Activated naive CD4-positive, alpha-beta T cell treated with anti-CD3 and anti-CD28 coated beads, Interleukin-2, amount 50 U/mL, for 24 hours (primary cell): ENCODE data around the gene RPS6KB2.
"Not testable (repeated sequence)": the region's sequence is repeated elsewhere in the genome, so short reads cannot be mapped to it uniquely, and the experiment has no call there.

Source experiments
- H3K27ac Mint-ChIP-seq: one replicate; pipeline ENCODE4 v1.8.0; 2021; ENCODE audit warnings: mild to moderate bottlenecking, mixed read lengths
- H3K27me3 Mint-ChIP-seq: one replicate; pipeline ENCODE4 v1.8.0; 2021; ENCODE audit warnings: mixed read lengths
- H3K36me3 Mint-ChIP-seq: one replicate; pipeline ENCODE4 v1.8.0; 2021; ENCODE audit warnings: mixed read lengths
- H3K4me1 Mint-ChIP-seq: one replicate; pipeline ENCODE4 v1.8.0; 2021; ENCODE audit warnings: mixed read lengths
- H3K4me3 Mint-ChIP-seq: one replicate; pipeline ENCODE4 v1.8.0; 2021; ENCODE audit warnings: mild to moderate bottlenecking, mixed read lengths
- H3K9me3 Mint-ChIP-seq: one replicate; pipeline ENCODE4 v1.8.0; 2021; ENCODE audit warnings: mixed read lengths

RPS6KB2 gene

DNA sequence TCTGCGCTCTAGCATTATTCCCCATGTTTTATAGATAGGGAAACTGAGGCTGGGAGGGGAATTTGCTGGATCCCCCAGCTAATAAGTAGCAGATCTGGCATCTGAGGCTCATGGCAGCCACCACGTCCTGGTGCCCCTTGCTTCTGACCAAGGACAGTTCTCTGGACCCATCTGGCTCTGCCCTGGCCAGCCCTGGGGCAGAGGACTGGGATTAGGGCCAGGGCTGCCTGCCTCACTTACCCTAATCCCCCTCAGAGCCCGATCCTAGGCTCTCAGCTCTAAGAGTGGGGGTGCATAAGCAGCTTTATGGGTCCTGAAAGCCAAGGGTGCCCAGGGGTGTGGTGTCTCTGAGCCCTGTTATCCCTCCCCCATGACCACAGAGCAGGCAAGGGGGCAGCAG, 26.8 kb downstream of the RPS6KB2 start, which contains the start of gene CABP4:
CABP4 (plus strand) TSS at position 301 of the 400 bp plus-strand sequence; CDS start at position 371, 70 bp downstream.
- Mint-ChIP-seq H3K9me3 (no peaks in the 10 kb centered on the region), H3K27me3 (no peaks in the 10 kb centered on the region), H3K36me3 (no peaks in the 10 kb centered on the region), H3K27ac (no peak within 1 kb of the TSS), H3K4me1 (peaks cover 10% of the 10 kb centered on the region), H3K4me3 (no peak within 1 kb of the TSS)

DNA sequence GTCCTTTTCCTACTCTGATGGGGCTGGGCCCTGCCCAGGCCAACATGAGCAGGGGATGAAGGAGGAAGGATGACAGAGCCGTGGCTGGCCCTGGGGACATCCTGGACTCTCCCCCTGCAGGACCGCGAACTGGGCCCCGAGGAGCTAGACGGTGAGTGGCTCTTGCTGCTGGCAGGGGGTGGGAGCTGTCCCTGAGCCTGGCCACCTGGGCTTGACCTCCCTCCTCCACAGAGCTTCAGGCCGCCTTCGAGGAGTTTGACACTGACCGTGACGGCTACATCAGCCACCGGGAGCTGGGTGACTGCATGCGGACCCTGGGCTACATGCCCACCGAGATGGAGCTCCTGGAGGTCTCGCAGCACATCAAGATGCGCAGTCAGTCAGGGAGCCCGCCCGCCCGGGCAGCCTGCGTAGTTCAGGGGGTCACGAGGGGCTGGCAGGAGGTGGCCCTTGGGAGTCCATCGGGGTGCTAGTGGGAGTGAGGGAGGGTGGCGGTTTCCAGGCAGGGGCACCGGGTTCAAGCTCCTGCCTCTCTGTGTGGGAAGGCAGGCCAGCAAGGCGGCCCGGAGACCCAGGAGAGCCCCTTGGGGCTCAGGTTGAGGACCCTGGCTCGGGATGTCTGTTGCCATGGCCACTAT, 27.9 kb downstream of the RPS6KB2 start:
- H3K9me3 Mint-ChIP-seq, result no peaks in the 10 kb centered on the region
- H3K36me3 Mint-ChIP-seq, result no peaks in the 10 kb centered on the region
- H3K27ac Mint-ChIP-seq, result no peak overlapping the region
- H3K27me3 Mint-ChIP-seq, result no peaks in the 10 kb centered on the region
- H3K4me1 Mint-ChIP-seq, result peaks cover 4% of the 10 kb centered on the region
- H3K4me3 Mint-ChIP-seq, result no peak overlapping the region

DNA sequence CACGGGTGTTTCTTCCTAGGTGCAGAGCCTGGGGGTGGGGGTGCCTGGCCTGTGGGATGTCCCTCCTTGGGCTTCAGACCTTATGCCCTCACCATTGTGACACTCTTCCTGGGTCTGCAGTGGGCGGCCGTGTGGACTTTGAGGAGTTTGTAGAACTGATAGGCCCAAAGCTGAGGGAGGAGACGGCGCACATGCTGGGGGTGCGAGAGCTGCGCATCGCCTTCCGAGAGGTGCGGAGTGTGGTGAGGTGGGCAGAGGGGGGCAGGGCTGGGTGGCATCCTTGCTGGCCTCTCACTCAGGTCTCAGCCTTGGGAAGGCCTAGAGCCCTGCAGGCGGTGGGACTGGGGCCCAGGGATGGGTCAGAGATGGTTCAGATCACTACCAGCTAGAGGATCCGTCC, 29.2 kb downstream of the RPS6KB2 start:
- H3K4me1 Mint-ChIP-seq, result peaks cover 4% of the 10 kb centered on the region
- no peak overlapping the region for H3K4me3 Mint-ChIP-seq
- no peak overlapping the region for H3K27ac Mint-ChIP-seq

DNA sequence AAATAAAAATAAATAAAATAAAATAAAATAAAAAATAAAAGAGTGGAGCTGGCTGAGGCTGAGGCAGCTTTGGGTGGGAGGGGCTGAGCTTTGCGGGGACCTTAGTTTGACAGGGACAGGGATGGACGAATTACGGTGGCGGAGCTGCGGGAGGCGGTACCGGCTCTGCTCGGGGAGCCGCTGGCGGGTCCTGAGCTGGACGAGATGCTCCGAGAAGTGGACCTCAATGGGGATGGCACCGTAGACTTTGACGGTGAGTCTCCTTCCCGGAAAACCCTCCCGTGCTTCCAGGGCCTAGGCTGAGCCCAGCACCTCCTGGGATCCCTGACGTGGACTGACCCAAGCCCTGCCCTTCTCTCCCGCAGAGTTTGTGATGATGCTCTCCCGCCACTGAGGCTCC, 30.0 kb downstream of the RPS6KB2 start:
- peaks cover 4% of the 10 kb centered on the region for H3K4me1 Mint-ChIP-seq
- no peak overlapping the region for H3K4me3 Mint-ChIP-seq
- no peak overlapping the region for H3K27ac Mint-ChIP-seq
- H3K9me3 Mint-ChIP-seq, result no peaks in the 10 kb centered on the region
- H3K27me3 Mint-ChIP-seq, result no peaks in the 10 kb centered on the region
- H3K36me3 Mint-ChIP-seq, result no peaks in the 10 kb centered on the region

More for the DNA sequence above, 29.2 kb downstream of the RPS6KB2 start:
- H3K9me3 Mint-ChIP-seq, result no peaks in the 10 kb centered on the region
- no peaks in the 10 kb centered on the region for H3K27me3 Mint-ChIP-seq
- no peaks in the 10 kb centered on the region for H3K36me3 Mint-ChIP-seq

DNA sequence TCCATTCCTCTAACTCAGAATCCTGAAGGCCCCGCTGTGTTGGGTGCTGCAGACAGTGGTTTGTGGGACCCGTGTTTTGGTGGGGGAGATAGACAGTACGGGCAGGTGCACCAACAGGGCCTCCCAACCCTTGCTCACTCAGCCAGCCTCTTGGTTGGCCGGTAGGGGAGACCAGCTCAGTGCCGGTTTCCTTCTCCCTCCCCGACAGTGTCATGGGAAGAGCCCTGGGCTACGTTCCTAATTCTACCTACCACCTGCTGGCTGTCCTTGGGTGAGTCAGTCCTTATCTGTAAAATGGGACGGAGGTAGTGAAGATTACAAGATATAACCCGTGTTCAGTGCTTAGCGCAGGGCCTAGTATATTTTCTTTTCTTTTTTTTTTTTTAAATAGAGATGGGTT, 34.9 kb downstream of the RPS6KB2 start:
- Mint-ChIP-seq H3K9me3 (no peaks in the 10 kb centered on the region), H3K4me3 (no peak overlapping the region), H3K27me3 (no peaks in the 10 kb centered on the region), H3K4me1 (peaks cover 27% of the 10 kb centered on the region), H3K36me3 (no peaks in the 10 kb centered on the region), H3K27ac (peak overlapping the region; percentile 30)

DNA sequence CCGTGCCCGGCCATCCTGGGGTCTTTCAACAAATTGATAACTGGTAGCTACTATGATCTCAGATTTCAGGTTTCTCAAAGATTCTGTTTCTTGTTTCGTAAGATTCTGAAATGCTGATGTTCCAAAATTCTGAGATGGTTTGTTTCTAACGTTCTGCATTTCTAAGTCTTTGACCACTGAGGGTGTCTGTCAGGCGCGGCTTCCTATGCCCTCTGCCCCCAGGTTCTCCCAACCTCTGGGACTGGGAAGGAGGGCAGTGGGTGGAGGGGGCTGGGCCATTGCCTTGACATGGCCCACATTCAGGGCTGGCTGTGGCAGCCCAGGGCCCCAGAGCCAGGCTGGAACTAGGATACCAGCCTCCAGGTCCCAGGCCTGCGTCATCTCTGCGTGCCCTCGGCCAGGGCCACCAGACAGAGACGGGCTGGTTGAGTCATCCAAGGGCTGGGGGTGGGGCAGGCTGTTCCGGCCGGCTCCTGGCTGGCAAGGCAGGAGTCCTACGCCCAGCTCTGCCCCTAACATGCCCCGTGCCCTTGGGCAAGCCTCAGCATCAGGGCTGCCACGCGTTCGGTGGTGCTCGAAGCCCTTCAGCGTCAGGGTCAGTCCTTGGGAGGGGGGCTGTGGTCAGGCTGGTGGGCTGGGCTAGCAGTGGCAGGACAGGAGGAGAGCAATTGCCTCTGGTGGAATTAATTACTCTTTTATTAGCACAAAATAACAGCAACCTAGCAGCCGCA, 35.6 kb downstream of the RPS6KB2 start:
- peak overlapping the region; percentile 83 for H3K27ac Mint-ChIP-seq
- peaks cover 31% of the 10 kb centered on the region for H3K4me1 Mint-ChIP-seq
- H3K36me3 Mint-ChIP-seq, result no peaks in the 10 kb centered on the region
- no peaks in the 10 kb centered on the region for H3K27me3 Mint-ChIP-seq
- H3K9me3 Mint-ChIP-seq, result no peaks in the 10 kb centered on the region
- H3K4me3 Mint-ChIP-seq, result peak overlapping the region; percentile 84

DNA sequence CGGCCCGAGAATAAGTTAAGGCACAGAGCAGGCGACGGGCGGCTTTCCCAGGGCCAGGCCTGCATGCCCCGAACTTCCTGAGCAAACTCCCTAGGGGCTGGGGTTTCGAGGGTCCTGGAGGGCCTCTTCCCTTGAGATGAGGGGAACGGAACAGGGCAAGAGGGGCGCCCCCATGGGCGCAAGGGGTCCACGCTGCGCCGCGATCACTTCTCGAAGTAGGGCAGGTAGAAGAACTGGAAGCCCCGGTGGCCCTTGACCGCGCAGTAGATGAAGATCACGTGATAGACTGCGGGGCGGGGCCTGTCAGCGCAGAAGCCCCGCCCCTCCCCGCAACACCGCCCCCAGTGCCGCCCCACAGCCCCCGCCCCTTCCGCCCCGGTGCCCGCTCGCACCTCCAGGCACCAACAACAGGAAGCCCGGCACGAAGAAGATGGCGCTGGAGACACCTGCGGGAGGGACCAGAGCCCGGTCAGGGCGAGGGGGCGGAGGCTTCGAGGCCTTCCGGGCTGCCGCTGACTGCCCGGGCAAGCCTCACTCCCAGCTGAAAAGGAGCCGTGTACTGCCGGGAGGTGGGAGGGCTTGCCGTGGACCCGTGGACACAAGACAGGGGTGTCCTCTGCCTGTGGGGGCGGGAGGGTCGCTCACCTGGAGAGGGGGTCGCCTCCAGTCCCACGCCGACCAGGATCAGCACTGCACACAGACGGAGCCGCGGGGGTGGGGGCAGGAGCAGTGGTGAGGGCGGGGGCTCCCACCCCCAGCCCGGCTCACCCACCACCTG, 36.3 kb downstream of the RPS6KB2 start:
- no peaks in the 10 kb centered on the region for H3K36me3 Mint-ChIP-seq
- H3K4me3 Mint-ChIP-seq, result peak overlapping the region; percentile 84
- H3K4me1 Mint-ChIP-seq, result peaks cover 31% of the 10 kb centered on the region
- peak overlapping the region; percentile 90 for H3K27ac Mint-ChIP-seq
- H3K27me3 Mint-ChIP-seq, result no peaks in the 10 kb centered on the region
- H3K9me3 Mint-ChIP-seq, result no peaks in the 10 kb centered on the region

DNA sequence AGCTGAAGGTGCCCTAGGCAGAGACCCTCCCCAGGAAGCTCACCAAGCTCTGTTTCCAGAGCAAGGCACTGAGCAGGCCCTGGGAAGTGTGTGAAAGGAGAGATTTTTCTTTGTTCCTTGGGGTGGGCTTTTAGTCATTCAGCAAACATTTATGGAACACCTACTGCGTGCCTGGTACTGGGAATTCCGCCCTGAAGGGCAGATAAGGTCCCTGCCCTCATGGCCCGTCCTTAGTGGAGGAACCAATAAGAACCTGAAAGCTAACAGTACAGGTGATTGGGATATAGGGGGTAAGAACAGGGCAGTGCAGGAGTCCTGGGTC, 36.9 kb downstream of the RPS6KB2 start:
- H3K27ac Mint-ChIP-seq, result peak overlapping the region; percentile 90
- H3K9me3 Mint-ChIP-seq, result no peaks in the 10 kb centered on the region
- H3K36me3 Mint-ChIP-seq, result no peaks in the 10 kb centered on the region
- H3K27me3 Mint-ChIP-seq, result no peaks in the 10 kb centered on the region
- H3K4me1 Mint-ChIP-seq, result peaks cover 27% of the 10 kb centered on the region
- H3K4me3 Mint-ChIP-seq, result peak overlapping the region; percentile 84

DNA sequence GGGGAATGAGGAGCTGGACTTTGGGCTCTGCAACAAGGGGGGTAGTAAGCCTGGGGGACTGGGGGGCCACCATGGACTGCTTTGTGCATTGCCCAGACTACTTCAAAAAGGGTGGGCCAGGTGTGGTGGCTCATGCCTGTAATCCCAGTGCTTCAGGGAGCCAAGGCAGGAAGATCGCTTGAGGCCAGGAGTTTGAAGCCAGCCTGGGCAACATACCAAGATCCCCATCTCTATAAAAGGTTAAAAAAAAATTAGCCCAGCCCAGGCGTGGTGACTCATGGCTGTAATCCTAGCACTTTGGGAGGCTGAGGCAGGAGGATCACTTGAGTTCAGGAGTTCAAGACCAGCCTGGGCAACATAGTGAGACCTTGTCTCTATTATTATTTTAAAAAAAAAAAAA, 37.2 kb downstream of the RPS6KB2 start:
- Mint-ChIP-seq H3K4me1 (peaks cover 27% of the 10 kb centered on the region), H3K4me3 (peak overlapping the region; percentile 84), H3K27ac (peak overlapping the region; percentile 90)
- H3K9me3 Mint-ChIP-seq, H3K27me3 Mint-ChIP-seq, H3K36me3 Mint-ChIP-seq: not testable (repeated sequence)

DNA sequence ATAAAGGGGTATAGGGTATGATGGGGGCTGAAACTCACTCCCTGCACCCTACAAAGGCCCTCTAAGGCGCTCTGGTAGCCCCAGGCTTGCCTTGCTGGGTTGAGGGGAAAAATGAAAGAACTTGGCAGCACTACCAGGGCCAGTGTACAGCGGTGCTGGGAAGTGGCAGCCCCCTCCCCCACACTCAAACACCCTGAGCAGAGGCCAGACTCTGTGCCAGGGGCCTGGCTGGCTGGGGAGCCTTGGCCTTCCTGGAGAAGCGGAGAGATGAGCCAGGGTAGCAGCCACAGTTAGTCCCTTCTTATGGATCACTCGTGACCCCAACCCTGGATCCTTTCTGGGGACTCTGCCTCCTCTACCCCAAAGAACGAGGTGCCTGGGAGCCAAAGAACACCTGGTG, 38.1 kb downstream of the RPS6KB2 start:
- H3K9me3 Mint-ChIP-seq, result no peaks in the 10 kb centered on the region
- no peak overlapping the region for H3K4me3 Mint-ChIP-seq
- no peaks in the 10 kb centered on the region for H3K27me3 Mint-ChIP-seq
- H3K27ac Mint-ChIP-seq, result no peak overlapping the region
- H3K36me3 Mint-ChIP-seq, result no peaks in the 10 kb centered on the region
- peaks cover 28% of the 10 kb centered on the region for H3K4me1 Mint-ChIP-seq

DNA sequence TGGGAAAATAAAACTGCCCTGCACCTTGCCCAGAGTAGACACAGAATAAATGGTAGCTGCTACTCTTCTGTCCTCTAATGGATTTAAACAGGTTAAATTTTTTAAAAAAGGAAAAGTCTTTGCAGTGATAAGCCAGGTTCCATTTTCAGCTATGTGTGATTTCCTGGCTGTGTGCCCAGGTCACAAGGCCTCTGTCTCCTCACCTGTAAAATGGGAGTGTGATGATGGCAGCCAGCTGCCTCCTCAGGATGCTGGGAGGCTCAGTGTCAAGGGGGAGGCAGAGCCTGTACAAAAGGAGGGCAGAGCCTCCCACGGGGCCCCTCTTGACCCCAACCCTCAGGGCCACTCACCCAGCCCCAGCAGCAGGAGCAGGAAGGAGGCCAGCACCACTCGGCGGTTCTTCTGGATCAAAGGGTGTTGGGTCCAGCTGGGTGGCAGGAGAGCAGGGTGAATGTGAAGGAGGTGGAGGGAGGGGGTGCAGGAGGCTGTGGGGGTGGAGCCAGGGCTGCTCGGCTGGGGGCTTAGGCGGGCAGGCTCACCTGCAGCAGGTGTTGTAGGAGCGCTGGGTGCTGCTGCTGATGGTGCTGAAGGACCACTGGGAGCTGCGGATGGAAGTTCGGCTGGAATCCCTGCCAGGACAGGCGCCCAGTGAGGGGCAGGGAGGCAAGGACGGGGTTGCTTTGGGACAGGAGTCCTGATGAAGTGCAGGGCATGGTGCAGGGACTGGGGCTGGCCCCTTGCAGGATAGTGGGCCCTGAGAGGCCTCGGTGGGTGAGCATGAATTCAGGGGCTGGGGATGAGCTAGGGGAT, 38.9 kb downstream of the RPS6KB2 start:
- Mint-ChIP-seq H3K4me3 (peak overlapping the region; percentile 92), H3K36me3 (no peaks in the 10 kb centered on the region), H3K27ac (peak overlapping the region; percentile 74), H3K4me1 (peaks cover 30% of the 10 kb centered on the region), H3K27me3 (no peaks in the 10 kb centered on the region), H3K9me3 (no peaks in the 10 kb centered on the region)

DNA sequence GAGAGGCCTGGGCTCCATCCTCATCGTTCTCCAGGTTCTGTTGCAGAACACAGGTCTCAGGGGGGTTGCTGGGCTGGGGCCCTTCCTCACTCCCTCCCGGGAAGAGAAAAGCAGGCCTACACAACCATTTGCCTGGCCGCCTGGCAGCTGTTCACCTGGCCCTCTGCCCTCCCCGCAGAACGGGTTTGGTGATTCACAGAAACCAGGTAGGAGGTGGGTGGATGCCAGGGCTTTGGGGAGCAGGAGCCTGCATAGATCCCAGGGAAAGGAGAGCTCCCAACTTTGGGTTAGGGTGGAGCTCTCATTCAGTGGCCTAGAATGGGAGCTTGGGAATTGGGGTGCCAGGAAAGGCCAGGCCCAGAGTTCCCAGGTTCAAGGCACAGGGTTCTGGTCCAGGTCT, 39.8 kb downstream of the RPS6KB2 start:
- Mint-ChIP-seq H3K27me3 (no peaks in the 10 kb centered on the region), H3K36me3 (no peaks in the 10 kb centered on the region), H3K27ac (peak overlapping the region; percentile 92), H3K9me3 (no peaks in the 10 kb centered on the region), H3K4me3 (peak overlapping the region; percentile 92), H3K4me1 (peaks cover 30% of the 10 kb centered on the region)

DNA sequence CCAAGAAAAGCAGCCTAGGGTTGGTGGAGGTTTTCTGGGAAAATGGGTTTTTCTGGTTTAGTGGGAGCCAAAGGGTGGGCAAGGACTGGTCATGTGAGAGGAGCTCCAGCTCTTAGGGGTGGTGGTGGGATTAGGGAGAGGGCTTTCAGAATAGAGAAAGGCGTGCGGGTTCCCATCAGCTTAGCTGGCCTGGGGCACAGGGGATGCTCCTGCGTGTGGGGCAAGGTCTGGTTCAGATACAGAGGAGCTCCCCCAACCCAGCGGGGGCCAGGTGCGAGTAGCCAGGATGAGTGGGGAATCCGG, 40.1 kb downstream of the RPS6KB2 start:
- Mint-ChIP-seq H3K4me1 (peaks cover 30% of the 10 kb centered on the region), H3K36me3 (no peaks in the 10 kb centered on the region), H3K4me3 (peak overlapping the region; percentile 92), H3K27me3 (no peaks in the 10 kb centered on the region), H3K27ac (peak overlapping the region; percentile 92), H3K9me3 (no peaks in the 10 kb centered on the region)

DNA sequence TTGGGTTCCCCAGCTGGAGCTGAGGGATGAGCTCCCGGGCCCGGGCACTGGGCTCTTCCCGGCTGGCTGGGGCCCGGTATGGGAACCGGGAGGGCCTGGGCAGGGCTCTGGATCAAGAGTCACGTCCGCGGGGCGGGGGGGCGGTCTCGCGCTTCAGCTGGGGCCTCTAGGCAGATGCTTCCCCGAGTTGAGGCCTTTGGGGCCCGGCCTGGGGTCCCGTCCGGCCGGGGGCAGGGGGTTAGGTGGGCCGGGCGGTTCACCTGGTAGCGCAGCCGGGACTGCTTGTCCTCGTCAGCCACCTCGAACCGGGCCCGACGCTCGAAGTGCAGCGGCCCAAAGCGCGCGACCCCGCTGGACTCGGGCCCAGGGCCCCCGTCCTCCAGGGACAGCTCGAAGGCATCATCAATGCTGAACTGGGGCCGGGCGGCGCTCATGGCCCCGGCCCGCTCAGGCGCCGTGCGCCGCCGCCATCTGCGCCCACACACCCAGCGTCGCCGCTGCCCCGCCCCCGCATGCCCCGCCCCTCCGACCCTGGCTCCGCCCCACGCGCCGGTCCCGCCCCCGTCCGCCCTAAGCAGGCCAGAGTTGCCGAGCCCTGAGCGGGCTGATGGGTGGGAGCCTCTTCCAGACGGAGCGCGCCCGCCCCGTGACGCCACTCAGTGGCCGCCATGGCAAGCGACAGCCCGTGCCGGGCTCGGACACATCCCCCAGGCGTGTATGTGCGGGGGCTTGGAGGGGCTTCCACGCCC, 40.6 kb downstream of the RPS6KB2 start, which contains the start of gene TMEM134:
TMEM134 (minus strand) TSS at position 493 of the 749 bp plus-strand sequence; CDS start at position 434, 59 bp downstream.
- Mint-ChIP-seq H3K4me1 (peaks cover 30% of the 10 kb centered on the region), H3K9me3 (no peaks in the 10 kb centered on the region), H3K36me3 (no peaks in the 10 kb centered on the region)

DNA sequence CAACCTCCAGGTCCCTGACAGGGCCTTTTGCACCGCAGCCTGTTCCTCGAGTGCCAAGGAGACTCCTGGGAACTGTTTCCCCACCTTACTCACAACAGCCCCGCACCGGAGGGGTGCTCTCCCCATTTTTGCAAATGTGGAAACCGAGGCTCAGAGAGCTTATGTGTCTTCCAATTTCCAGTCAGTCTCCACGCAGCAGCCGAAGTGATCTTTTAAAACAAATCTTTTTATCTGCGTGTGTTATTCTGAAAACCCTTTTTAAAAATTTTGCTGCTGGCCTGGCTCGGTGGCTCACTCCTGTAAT, 41.2 kb downstream of the RPS6KB2 start:
- no peaks in the 10 kb centered on the region for H3K27me3 Mint-ChIP-seq
- peaks cover 30% of the 10 kb centered on the region for H3K4me1 Mint-ChIP-seq
- peak overlapping the region; percentile 80 for H3K4me3 Mint-ChIP-seq
- H3K27ac Mint-ChIP-seq, result no peak overlapping the region
- no peaks in the 10 kb centered on the region for H3K9me3 Mint-ChIP-seq
- H3K36me3 Mint-ChIP-seq, result no peaks in the 10 kb centered on the region

More for the DNA sequence above, 40.6 kb downstream of the RPS6KB2 start, which contains the start of gene TMEM134:
- peak within 1 kb of the TSS; percentile 92 for H3K27ac Mint-ChIP-seq
- no peaks in the 10 kb centered on the region for H3K27me3 Mint-ChIP-seq
- H3K4me3 Mint-ChIP-seq, result peak within 1 kb of the TSS; percentile 92
